Testis (tissue), 5 donors: Measurements from ENCODE around the gene MRPL32. TPM values are rescaled to one million over a fixed set of nuclear protein-coding genes. Genes with fewer than 3 reads are reported as not detected.
A peak's percentile ranks its signal among the peaks of the same experiment; 100 is the strongest.
"Not testable (repeated sequence)": the region's sequence is repeated elsewhere in the genome, so short reads cannot be mapped to it uniquely, and the experiment has no call there.

Experiments
- DNase-seq: peaks from one replicate; pipeline ENCODE4 v3.0.0-alpha.2; 2019
- H3K27ac ChIP-seq, 2 donors: fragments of 200-600 bp; sonication (generic); one replicate each; pipeline ENCODE4 v1.5.1; 2019
- H3K27me3 ChIP-seq: fragments of 200-600 bp; sonication (generic); one replicate; pipeline ENCODE4 v1.5.1; 2019
- H3K36me3 ChIP-seq: fragments of 200-600 bp; sonication (generic); one replicate; pipeline ENCODE4 v1.5.1; 2017; ENCODE audit warnings: low read depth; ENCODE audit errors: missing control alignments
- H3K4me1 ChIP-seq: fragments of 200-600 bp; sonication (generic); one replicate; pipeline ENCODE4 v1.5.1; 2019
- H3K4me3 ChIP-seq, 2 donors: fragments of 200-600 bp; sonication (generic); one replicate each; pipeline ENCODE4 v1.5.1; 2017 to 2019
- H3K9me3 ChIP-seq: fragments of 200-600 bp; sonication (generic); one replicate; pipeline ENCODE4 v1.5.1; 2017
- POLR2A ChIP-seq: fragments of 450-650 bp; IDR thresholded peaks from one replicate; pipeline ENCODE4 v1.6.1; 2017; ENCODE audit warnings: antibody characterized with exemption, mild to moderate bottlenecking, moderate library complexity
- WGBS, 2 donors: methylation state at CpG; one replicate each; pipeline ENCODE4 v1.1.5; 2018; 5-methylcytosine and 5-hydroxymethylcytosine counted together
- intact Hi-C: fragments of 100-400 bp; cut with DNase I; formaldehyde crosslinking; loops from one replicate; pipeline ENCODE4 v1.15.1; 2023; ENCODE audit warnings: low total_unique reads
- long read RNA-seq, 2 donors: transcript quantifications; one replicate each; lab custom pipeline, GENCODE V29; 2026
- polyA plus RNA-seq: library from polyadenylated mRNA; stranded (reverse); fragments of 350-450 nt; fragmentation: Illumina TruSeq; extraction: RNeasy Lipid Tissue Mini Kit (QIAGEN cat#74804); gene quantifications from one replicate; pipeline ENCODE4 v1.2.3, GENCODE V29; 2014; ENCODE audit warnings: low read depth, low replicate concordance; ENCODE audit not compliant: insufficient read depth
- total RNA-seq, 2 donors: library from RNA; depleted of rRNA; stranded (reverse); fragments of >200 nt; gene quantifications; one replicate each; pipeline ENCODE4 v1.2.3, GENCODE V29; 2016
- TF ChIP-seq, protein P1 (sequence below), 3 experiments: fragments of 450-650 bp in 2 of 3; fragments of 200-600 bp in 1 of 3; sonication (generic) in 1 of 3; IDR thresholded peaks; one replicate each; pipeline ENCODE4 v1.5.1; 2016 to 2019; ENCODE audit warnings: antibody characterized with exemption in 3 of 3, mild to moderate bottlenecking in 2 of 3, moderate library complexity in 1 of 3

The MRPL32 gene
- total RNA-seq (10 to 100 TPM; 50.1 to 56.8 TPM), polyA plus RNA-seq (46.9 TPM)
- long read RNA-seq, donor 1, transcript MRPL32-201 (3 exons, 1,035 nt): major isoform, 58 of 83 reads
- long read RNA-seq, donor 1, partial matches to known transcripts: 25 of 83 reads
- long read RNA-seq, donor 1, other reads (novel, unspliced or antisense): 0 of 83 reads
- long read RNA-seq, donor 2, transcript MRPL32-201 (3 exons, 1,035 nt): major isoform, 40 of 45 reads
- long read RNA-seq, donor 2, partial matches to known transcripts: 5 of 45 reads
- long read RNA-seq, donor 2, other reads (novel, unspliced or antisense): 0 of 45 reads

GRCh38 chr7:42931834-42932651, at the start of gene MRPL32, which contains the start of gene PSMA2:
MRPL32 (plus strand) TSS chr7:42932376; CDS start chr7:42932387, 11 bp downstream.
PSMA2 (minus strand) TSS chr7:42932174; CDS start chr7:42932158, 16 bp downstream.
- H3K9me3 ChIP-seq: no peaks in the 10 kb centered on the region
- TF ChIP-seq, protein P1, sequence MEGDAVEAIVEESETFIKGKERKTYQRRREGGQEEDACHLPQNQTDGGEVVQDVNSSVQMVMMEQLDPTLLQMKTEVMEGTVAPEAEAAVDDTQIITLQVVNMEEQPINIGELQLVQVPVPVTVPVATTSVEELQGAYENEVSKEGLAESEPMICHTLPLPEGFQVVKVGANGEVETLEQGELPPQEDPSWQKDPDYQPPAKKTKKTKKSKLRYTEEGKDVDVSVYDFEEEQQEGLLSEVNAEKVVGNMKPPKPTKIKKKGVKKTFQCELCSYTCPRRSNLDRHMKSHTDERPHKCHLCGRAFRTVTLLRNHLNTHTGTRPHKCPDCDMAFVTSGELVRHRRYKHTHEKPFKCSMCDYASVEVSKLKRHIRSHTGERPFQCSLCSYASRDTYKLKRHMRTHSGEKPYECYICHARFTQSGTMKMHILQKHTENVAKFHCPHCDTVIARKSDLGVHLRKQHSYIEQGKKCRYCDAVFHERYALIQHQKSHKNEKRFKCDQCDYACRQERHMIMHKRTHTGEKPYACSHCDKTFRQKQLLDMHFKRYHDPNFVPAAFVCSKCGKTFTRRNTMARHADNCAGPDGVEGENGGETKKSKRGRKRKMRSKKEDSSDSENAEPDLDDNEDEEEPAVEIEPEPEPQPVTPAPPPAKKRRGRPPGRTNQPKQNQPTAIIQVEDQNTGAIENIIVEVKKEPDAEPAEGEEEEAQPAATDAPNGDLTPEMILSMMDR (IDR thresholded peaks at IDR 0.05): no peak
- TF ChIP-seq POLR2A: no peak
- intact Hi-C loops: no loop called here
- H3K36me3 ChIP-seq: no peaks in the 10 kb centered on the region
- peaks cover 22% of the 10 kb centered on the region for H3K4me1 ChIP-seq
- WGBS, 2 donors: 0 to 1% methylated on average over 28 to 56 of the region's 56 CpGs
- H3K4me3 ChIP-seq: peak within 1 kb of the TSS; percentile 73 to 91
- peak within 1 kb of the TSS; percentile 82 for H3K27ac ChIP-seq
- DNase-seq: peak; percentile 98
- H3K27me3 ChIP-seq: no peaks in the 10 kb centered on the region

GRCh38 chr7:42883950-42884349, 48.2 kb upstream of the MRPL32 start:
- no peak overlapping the region for H3K27ac ChIP-seq
- intact Hi-C loops: no loop called here
- H3K4me3 ChIP-seq: no peak overlapping the region
- WGBS, 2 donors: 84 to 93% methylated on average over 6 of the region's 6 CpGs
- DNase-seq: peak; percentile 73
- TF ChIP-seq POLR2A: no peak
- TF ChIP-seq, protein P1 (IDR thresholded peaks at IDR 0.05): no peak
- H3K4me1 ChIP-seq: no peaks in the 10 kb centered on the region
- no peaks in the 10 kb centered on the region for H3K27me3 ChIP-seq
- H3K36me3 ChIP-seq: no peaks in the 10 kb centered on the region
- no peaks in the 10 kb centered on the region for H3K9me3 ChIP-seq

DNA sequence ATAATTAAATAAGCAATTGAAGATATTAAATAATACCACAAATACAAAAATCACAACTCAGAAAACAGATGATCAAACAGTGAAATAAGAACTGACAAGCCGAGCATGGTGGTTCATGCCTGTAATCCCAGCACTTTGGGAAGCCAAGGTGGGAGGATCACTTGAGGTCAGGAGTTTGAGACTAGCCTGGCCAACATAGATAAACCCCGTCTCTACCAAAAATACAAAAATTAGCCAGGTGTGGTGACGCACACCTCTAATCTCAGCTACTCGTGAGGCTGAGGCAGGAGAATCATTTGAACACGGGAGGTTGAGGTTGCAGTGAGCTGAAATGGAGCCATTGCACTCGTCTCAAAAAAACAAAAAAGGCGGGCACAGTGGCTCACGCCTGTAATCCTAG, 47.0 kb upstream of the MRPL32 start:
- DNase-seq, H3K4me1 ChIP-seq, H3K36me3 ChIP-seq, H3K9me3 ChIP-seq, H3K27me3 ChIP-seq, intact Hi-C loops, H3K27ac ChIP-seq, H3K4me3 ChIP-seq: not testable (repeated sequence)
- 73 to 91% methylated on average over 8 of the region's 8 CpGs for WGBS, 2 donors

DNA sequence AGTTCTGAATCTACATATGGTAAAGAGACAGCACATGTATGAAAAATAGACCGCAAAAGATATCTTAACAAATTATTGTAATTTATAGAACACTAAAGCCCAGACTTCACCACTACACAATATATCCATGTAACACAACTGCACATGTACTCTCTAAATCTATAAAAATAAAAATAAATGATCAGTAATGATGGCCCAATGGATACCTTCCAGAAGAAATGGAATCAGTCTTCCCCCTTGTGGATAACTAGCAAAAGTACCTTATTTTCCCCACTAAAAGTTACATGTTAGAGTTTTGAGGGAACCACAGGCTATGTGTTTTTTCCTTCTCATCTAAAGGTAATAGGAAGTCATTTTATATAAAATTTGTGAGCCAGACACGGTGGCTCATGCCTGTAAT, 46.0 kb upstream of the MRPL32 start:
- WGBS, 2 donors: 87 to 91% methylated on average over 2 of the region's 2 CpGs
- Histone ChIP-seq H3K36me3 (no peaks in the 10 kb centered on the region), H3K27ac (no peak overlapping the region), H3K9me3 (no peaks in the 10 kb centered on the region), H3K4me1 (no peaks in the 10 kb centered on the region), H3K4me3 (no peak overlapping the region), H3K27me3 (no peaks in the 10 kb centered on the region)
- TF ChIP-seq POLR2A: no peak
- TF ChIP-seq, protein P1 (IDR thresholded peaks at IDR 0.05): peak in 1 of 3 experiments; percentile 33
- DNase-seq: no peak
- intact Hi-C loops: no loop called here

- Histone ChIP-seq H3K4me1 (no peaks in the 10 kb centered on the region), H3K4me3 (no peak overlapping the region), H3K36me3 (no peaks in the 10 kb centered on the region), H3K9me3 (no peaks in the 10 kb centered on the region), H3K27ac (peak overlapping the region in 1 of 2 donors; percentile 47), H3K27me3 (no peaks in the 10 kb centered on the region)
- intact Hi-C loops: no loop called here
- TF ChIP-seq, protein P1 (IDR thresholded peaks at IDR 0.05): no peak
- TF ChIP-seq POLR2A: no peak
- DNase-seq: no peak
Observed at GRCh38 chr7:42886893-42887505, 45.2 kb upstream of the MRPL32 start.
